ENCODE results near the gene OXNAD1. TPM values are rescaled to one million over a fixed set of nuclear protein-coding genes. Genes with fewer than 3 reads are reported as not detected.
A peak's percentile ranks its signal among the peaks of the same experiment; 100 is the strongest.

The OXNAD1 gene
- total and polyA plus RNA-seq, 10 of the 15 experiments (the other 5 are each of a cell fraction or from before 2014, with no cell fraction given) = 5.6 to 27.8 (median 16.2) TPM

GRCh38 chr3:16316847-16317560, 52.0 kb downstream of the OXNAD1 start:
- ATAC-seq (no peak), DNase-seq (ENCODE audit: low read depth, low spot score) (no peak), FAIRE-seq (no peak)
- no peak overlapping the region for H2AFZ ChIP-seq (ENCODE audit: control insufficient read depth, low read depth, low read length)
- no peaks in the 10 kb centered on the region for H3K27me3 ChIP-seq (replicated peaks in 1 of 2; ENCODE audit: control insufficient read depth in 2 of 2, insufficient read depth in 2 of 2, low read length in 1 of 2)
- intact Hi-C loops (cut with micrococcal nuclease; ENCODE audit: unreplicated experiment) = no loop called here
- CTCF ChIA-PET = interaction anchor here (2.1 kb wide), 1 partner anchor 27 kb away, joined by 5 read pairs; no protein-coding TSS in a partner anchor
- no peak overlapping the region for H3K4me2 ChIP-seq (ENCODE audit: control insufficient read depth, insufficient read depth)
- no peaks in the 10 kb centered on the region for H4K20me1 ChIP-seq (ENCODE audit: control insufficient read depth, insufficient read depth)
- in situ Hi-C loops (cut with MboI) = no loop called here
- H3K36me3 ChIP-seq (ENCODE audit: control insufficient read depth in 2 of 2, insufficient read depth in 2 of 2, low read length in 1 of 2) = peaks cover 30 to 48% of the 10 kb centered on the region in 2 experiments
- peaks cover 6% of the 10 kb centered on the region for H3K4me1 ChIP-seq (ENCODE audit: control insufficient read depth, insufficient read depth, low read length)
- POLR2A ChIA-PET = no interaction called here
- no peaks in the 10 kb centered on the region for H3K9me3 ChIP-seq (replicated peaks; ENCODE audit: control insufficient read depth, insufficient read depth, low read length)
- H3K9ac ChIP-seq (ENCODE audit: control insufficient read depth, insufficient read depth, low read length) = no peak overlapping the region
- RAD21 ChIA-PET (ENCODE audit: unreplicated experiment) = no interaction called here
- no peak overlapping the region for H3K27ac ChIP-seq (ENCODE audit: control insufficient read depth, insufficient read depth)
- BruUV-seq (replicated peaks) = no TSS peak
- SMC1A ChIA-PET (ENCODE audit: uncharacterized antibody, unreplicated experiment) = interaction anchor here (0.9 to 2.0 kb wide), 6 partner anchors 16 to 199 kb away, joined by 3 to 8 read pairs (median 3); no protein-coding TSS in a partner anchor
- no peak overlapping the region for H3K4me3 ChIP-seq
- TF ChIP-seq, protein P1, sequence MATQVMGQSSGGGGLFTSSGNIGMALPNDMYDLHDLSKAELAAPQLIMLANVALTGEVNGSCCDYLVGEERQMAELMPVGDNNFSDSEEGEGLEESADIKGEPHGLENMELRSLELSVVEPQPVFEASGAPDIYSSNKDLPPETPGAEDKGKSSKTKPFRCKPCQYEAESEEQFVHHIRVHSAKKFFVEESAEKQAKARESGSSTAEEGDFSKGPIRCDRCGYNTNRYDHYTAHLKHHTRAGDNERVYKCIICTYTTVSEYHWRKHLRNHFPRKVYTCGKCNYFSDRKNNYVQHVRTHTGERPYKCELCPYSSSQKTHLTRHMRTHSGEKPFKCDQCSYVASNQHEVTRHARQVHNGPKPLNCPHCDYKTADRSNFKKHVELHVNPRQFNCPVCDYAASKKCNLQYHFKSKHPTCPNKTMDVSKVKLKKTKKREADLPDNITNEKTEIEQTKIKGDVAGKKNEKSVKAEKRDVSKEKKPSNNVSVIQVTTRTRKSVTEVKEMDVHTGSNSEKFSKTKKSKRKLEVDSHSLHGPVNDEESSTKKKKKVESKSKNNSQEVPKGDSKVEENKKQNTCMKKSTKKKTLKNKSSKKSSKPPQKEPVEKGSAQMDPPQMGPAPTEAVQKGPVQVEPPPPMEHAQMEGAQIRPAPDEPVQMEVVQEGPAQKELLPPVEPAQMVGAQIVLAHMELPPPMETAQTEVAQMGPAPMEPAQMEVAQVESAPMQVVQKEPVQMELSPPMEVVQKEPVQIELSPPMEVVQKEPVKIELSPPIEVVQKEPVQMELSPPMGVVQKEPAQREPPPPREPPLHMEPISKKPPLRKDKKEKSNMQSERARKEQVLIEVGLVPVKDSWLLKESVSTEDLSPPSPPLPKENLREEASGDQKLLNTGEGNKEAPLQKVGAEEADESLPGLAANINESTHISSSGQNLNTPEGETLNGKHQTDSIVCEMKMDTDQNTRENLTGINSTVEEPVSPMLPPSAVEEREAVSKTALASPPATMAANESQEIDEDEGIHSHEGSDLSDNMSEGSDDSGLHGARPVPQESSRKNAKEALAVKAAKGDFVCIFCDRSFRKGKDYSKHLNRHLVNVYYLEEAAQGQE (IDR thresholded peaks at IDR 0.05; ENCODE audit: low read depth, low read length) = no peak
- peak; percentile 8; the same call in 1 of the 2 replicates for TF ChIP-seq POLR2A (IDR thresholded peaks at IDR 0.05; ENCODE audit: low read depth, low read length)
- peak; percentile 29; the same call in 1 of the 2 replicates for TF ChIP-seq POLR2AphosphoS5 (IDR thresholded peaks at IDR 0.05; ENCODE audit: low read length)
- no peaks in the 10 kb centered on the region for H3K79me2 ChIP-seq (ENCODE audit: control insufficient read depth, insufficient read depth, low read length)
- WGBS (ENCODE audit: insufficient coverage, insufficient replicate concordance, low lambda C conversion rate, missing lambda C conversion rate) = 91% methylated on average over 5 of the region's 5 CpGs
